Natural killer cell (primary cell): ENCODE data around the gene KRT34. TPM values are rescaled to one million over a fixed set of nuclear protein-coding genes. Genes with fewer than 3 reads are reported as not detected.

Experiments used
- ATAC-seq, 3 donors: fragments of 150-1000 bp in 2 of 3; fragments of 200-7000 bp in 1 of 3; cut with Tn5 transposase; 1 replicate in 1 of 3; 2 replicates in 2 of 3; pipeline ENCODE4 v1.10.0; 2021; ENCODE audit warnings: mild to moderate bottlenecking in 2 of 3, moderate library complexity in 2 of 3
- DNase-seq, 2 donors: peaks; one replicate each; pipeline versions ENCODE4 v3.0.0 to v3.0.0-alpha.2; 2013 to 2021; ENCODE audit warnings: mixed read lengths in 1 of 2
- H3K27ac ChIP-seq: one replicate; pipeline ENCODE4 v1.5.1; 2013; ENCODE audit warnings: mild to moderate bottlenecking, low read length
- H3K27me3 ChIP-seq: one replicate; pipeline ENCODE4 v1.6.1; 2013; ENCODE audit warnings: low read length; ENCODE audit not compliant: control insufficient read depth, insufficient read depth
- H3K36me3 ChIP-seq: one replicate; pipeline ENCODE4 v1.6.1; 2013; ENCODE audit warnings: low read length; ENCODE audit not compliant: control insufficient read depth, insufficient read depth
- H3K4me1 ChIP-seq: one replicate; pipeline ENCODE4 v1.6.1; 2013; ENCODE audit warnings: low read length; ENCODE audit not compliant: control insufficient read depth, insufficient read depth
- H3K4me3 ChIP-seq: one replicate; pipeline ENCODE4 v1.5.1; 2013; ENCODE audit warnings: low read length
- H3K9me3 ChIP-seq: one replicate; pipeline ENCODE4 v1.6.1; 2013; ENCODE audit warnings: low read length; ENCODE audit not compliant: control insufficient read depth, insufficient read depth
- H3K27ac Mint-ChIP-seq, 2 donors: one replicate each; pipeline ENCODE4 v1.8.0; 2022; ENCODE audit warnings: mild to moderate bottlenecking in 2 of 2, mixed read lengths in 2 of 2, moderate library complexity in 1 of 2
- H3K27me3 Mint-ChIP-seq, 2 donors: one replicate each; pipeline ENCODE4 v1.8.0; 2022; ENCODE audit warnings: low read depth in 2 of 2, mixed read lengths in 2 of 2
- H3K36me3 Mint-ChIP-seq: one replicate; pipeline ENCODE4 v1.8.0; 2022; ENCODE audit warnings: mixed read lengths
- H3K4me1 Mint-ChIP-seq, 2 donors: one replicate each; pipeline ENCODE4 v1.8.0; 2022; ENCODE audit warnings: mixed read lengths in 2 of 2
- H3K4me3 Mint-ChIP-seq: one replicate; pipeline ENCODE4 v1.8.0; 2022; ENCODE audit warnings: mild to moderate bottlenecking, moderate library complexity, mixed read lengths
- H3K9me3 Mint-ChIP-seq, 2 donors: one replicate each; pipeline ENCODE4 v1.8.0; 2022; ENCODE audit warnings: mixed read lengths in 2 of 2
- CTCF ChIP-seq: fragments of 200-600 bp; IDR thresholded peaks from one replicate; pipeline ENCODE4 v1.8.0; 2022; ENCODE audit warnings: antibody characterized with exemption
- WGBS: methylation state at CpG from one replicate; pipeline ENCODE4 v1.1.7; 2013; ENCODE audit warnings: missing lambda C conversion rate; ENCODE audit not compliant: insufficient coverage; 5-methylcytosine and 5-hydroxymethylcytosine counted together
- intact Hi-C: fragments of 100-400 bp; cut with micrococcal nuclease; formaldehyde crosslinking; loops from one replicate; pipeline ENCODE4 v1.14.2; 2022
- total RNA-seq, 4 donors: library from RNA; stranded (reverse); fragments of 120-200 nt in 1 of 4; gene quantifications; one replicate each; pipeline versions ENCODE4 v1.2.3 to v1.2.4, GENCODE V29; 2013 to 2022

Gene KRT34
- total RNA-seq, 3 donors from 2014 or later (not counting 1 experiment from before 2014, with no cell fraction given): not detected

- Mint-ChIP-seq H3K4me3 (no peak overlapping the region), H3K27me3 (peaks cover 0 to 9% of the 10 kb centered on the region in 2 donors), H3K4me1 (peaks cover 10 to 23% of the 10 kb centered on the region in 2 donors), H3K36me3 (no peaks in the 10 kb centered on the region), H3K27ac (peak overlapping the region in 1 of 2 donors; percentile 25), H3K9me3 (no peaks in the 10 kb centered on the region)
- WGBS: 96% methylated on average over 5 of the region's 5 CpGs
- ATAC-seq (no peak), DNase-seq (no peak)
- intact Hi-C loops: no loop called here
- TF ChIP-seq CTCF: no peak
- Histone ChIP-seq H3K4me3 (no peak overlapping the region), H3K9me3 (no peaks in the 10 kb centered on the region), H3K27me3 (no peaks in the 10 kb centered on the region), H3K27ac (no peak overlapping the region), H3K4me1 (peaks cover 34% of the 10 kb centered on the region), H3K36me3 (no peaks in the 10 kb centered on the region)
These were observed 49.0 kb downstream of the KRT34 start for GRCh38 chr17:41333098-41333497.

- H3K4me1 Mint-ChIP-seq: peaks cover 10 to 23% of the 10 kb centered on the region in 2 donors
- Histone ChIP-seq H3K4me1 (peaks cover 43% of the 10 kb centered on the region), H3K9me3 (no peaks in the 10 kb centered on the region), H3K36me3 (no peaks in the 10 kb centered on the region), H3K27ac (no peak overlapping the region), H3K4me3 (no peak overlapping the region), H3K27me3 (no peaks in the 10 kb centered on the region)
- H3K4me3 Mint-ChIP-seq: no peak overlapping the region
- 87% methylated on average over 2 of the region's 2 CpGs for WGBS
- DNase-seq (no peak), ATAC-seq (no peak)
- no peaks in the 10 kb centered on the region for H3K36me3 Mint-ChIP-seq
- H3K27ac Mint-ChIP-seq: no peak overlapping the region
- no peaks in the 10 kb centered on the region for H3K9me3 Mint-ChIP-seq
- H3K27me3 Mint-ChIP-seq: peaks cover 0 to 9% of the 10 kb centered on the region in 2 donors
- no peak for TF ChIP-seq CTCF
- intact Hi-C loops: no loop called here
These were observed 49.9 kb downstream of the KRT34 start for GRCh38 chr17:41332239-41332638.

- no peaks in the 10 kb centered on the region for H3K9me3 Mint-ChIP-seq
- 90% methylated on average over 7 of the region's 7 CpGs for WGBS
- H3K4me3 ChIP-seq: no peak overlapping the region
- H3K9me3 ChIP-seq: no peaks in the 10 kb centered on the region
- no peak overlapping the region for H3K27ac ChIP-seq
- DNase-seq: no peak
- H3K4me3 Mint-ChIP-seq: no peak overlapping the region
- H3K4me1 Mint-ChIP-seq: peaks cover 10 to 23% of the 10 kb centered on the region in 2 donors
- H3K27me3 ChIP-seq: no peaks in the 10 kb centered on the region
- no peaks in the 10 kb centered on the region for H3K36me3 ChIP-seq
- no peak for TF ChIP-seq CTCF
- ATAC-seq: no peak
- no peaks in the 10 kb centered on the region for H3K36me3 Mint-ChIP-seq
- peaks cover 49% of the 10 kb centered on the region for H3K4me1 ChIP-seq
- H3K27ac Mint-ChIP-seq: no peak overlapping the region
- intact Hi-C loops: no loop called here
- peaks cover 0 to 9% of the 10 kb centered on the region in 2 donors for H3K27me3 Mint-ChIP-seq
These were observed 50.5 kb downstream of the KRT34 start for GRCh38 chr17:41331606-41332005.
